Smooth muscle cell (in vitro differentiated cells): Measurements from ENCODE around the gene LRRC8B. TPM values are rescaled to one million over a fixed set of nuclear protein-coding genes. Genes with fewer than 3 reads are reported as not detected.

Experiments used
- DNase-seq: peaks from one replicate; lab custom pipeline; 2025; ENCODE audit not compliant: unreplicated experiment; lab: John Stamatoyannopoulos, UW
- H2AFZ ChIP-seq: fragments of 200-600 bp; sonication (generic); 2 replicates; pipeline ENCODE4 v1.6.0; 2016; ENCODE audit warnings: antibody characterized with exemption, low read depth, mild to moderate bottlenecking
- H3F3A ChIP-seq: fragments of 200-600 bp; sonication (generic); 2 replicates; pipeline ENCODE4 v1.6.0; 2017; ENCODE audit warnings: antibody characterized with exemption, low read depth
- H3K27ac ChIP-seq: fragments of 200-600 bp; sonication (generic); 2 replicates; pipeline ENCODE4 v1.5.1; 2016; ENCODE audit warnings: low read depth, mild to moderate bottlenecking
- H3K27me3 ChIP-seq: fragments of 200-600 bp; sonication (generic); 2 replicates; pipeline ENCODE4 v1.6.1; 2016; ENCODE audit warnings: low read depth, mild to moderate bottlenecking
- H3K36me3 ChIP-seq: fragments of 200-600 bp; sonication (generic); 2 replicates; pipeline ENCODE4 v1.5.1; 2016; ENCODE audit warnings: low read depth
- H3K4me1 ChIP-seq: fragments of 200-600 bp; sonication (generic); 2 replicates; pipeline ENCODE4 v1.5.1; 2016; ENCODE audit warnings: low read depth
- H3K4me2 ChIP-seq: fragments of 200-600 bp; sonication (generic); 2 replicates; pipeline ENCODE4 v1.6.0; 2016; ENCODE audit warnings: mild to moderate bottlenecking
- H3K4me3 ChIP-seq: fragments of 200-600 bp; sonication (generic); 2 replicates; pipeline ENCODE4 v1.5.1; 2016; ENCODE audit warnings: mild to moderate bottlenecking
- H3K79me2 ChIP-seq: fragments of 200-600 bp; sonication (generic); 2 replicates; pipeline ENCODE4 v1.6.0; 2016; ENCODE audit warnings: low read depth, mild to moderate bottlenecking
- H3K9ac ChIP-seq: fragments of 200-600 bp; sonication (generic); 2 replicates; pipeline ENCODE4 v1.6.0; 2016; ENCODE audit warnings: low read depth
- H3K9me3 ChIP-seq: fragments of 200-600 bp; sonication (generic); replicated peaks from 2 replicates; pipeline ENCODE4 v1.5.1; 2016; ENCODE audit warnings: low read depth
- H4K20me1 ChIP-seq: fragments of 200-600 bp; sonication (generic); 2 replicates; pipeline ENCODE4 v1.6.0; 2016; ENCODE audit warnings: low read depth
- CTCF ChIP-seq: fragments of 200-600 bp; sonication (generic); IDR thresholded peaks from 2 replicates; pipeline ENCODE4 v1.5.1; 2017; ENCODE audit warnings: borderline replicate concordance, mild to moderate bottlenecking, antibody characterized with exemption; ENCODE audit not compliant: insufficient read depth, poor library complexity, severe bottlenecking
- WGBS: methylation state at CpG from one replicate; pipeline ENCODE4 v1.1.7; 2016; ENCODE audit warnings: low lambda C conversion rate; 5-methylcytosine and 5-hydroxymethylcytosine counted together
- polyA plus RNA-seq: library from polyadenylated mRNA; unstranded; fragments of >200 nt; fragmentation: Nextera tagmentation; extraction: Ambion mirVana; gene quantifications from 2 replicates; pipeline ENCODE4 v1.2.1, GENCODE V29; 2016
- total RNA-seq: library from RNA; depleted of rRNA; stranded (reverse); fragments of >200 nt; gene quantifications from 2 replicates; pipeline ENCODE4 v1.2.3, GENCODE V29; 2014

Gene LRRC8B
- total and polyA plus RNA-seq, 2 experiments from 2014 or later, result 1.5 to 4.6 TPM

GRCh38 chr1:89584781-89585180 is 60.2 kb downstream of the LRRC8B start:
- Histone ChIP-seq H3K27ac (no peak overlapping the region), H3K9me3 (no peaks in the 10 kb centered on the region), H3K4me2 (no peak overlapping the region), H2AFZ (no peak overlapping the region), H3K36me3 (no peaks in the 10 kb centered on the region), H3K4me1 (peaks cover 4% of the 10 kb centered on the region), H3K4me3 (no peak overlapping the region), H3K9ac (no peak overlapping the region), H4K20me1 (no peaks in the 10 kb centered on the region), H3K27me3 (no peaks in the 10 kb centered on the region), H3K79me2 (no peaks in the 10 kb centered on the region), H3F3A (peaks cover 5% of the 10 kb centered on the region)
- no peak for TF ChIP-seq CTCF
- 97% methylated on average over 3 of the region's 3 CpGs for WGBS
- DNase-seq, result no peak

- H3K4me3 ChIP-seq, result no peak overlapping the region
- H4K20me1 ChIP-seq, result no peaks in the 10 kb centered on the region
- no peak overlapping the region for H3K4me2 ChIP-seq
- no peak overlapping the region for H3K9ac ChIP-seq
- H3K79me2 ChIP-seq, result no peaks in the 10 kb centered on the region
- TF ChIP-seq CTCF, result no peak
- H3K36me3 ChIP-seq, result no peaks in the 10 kb centered on the region
- no peaks in the 10 kb centered on the region for H3K27me3 ChIP-seq
- H2AFZ ChIP-seq, result no peak overlapping the region
- H3F3A ChIP-seq, result no peaks in the 10 kb centered on the region
- H3K4me1 ChIP-seq, result peaks cover 10% of the 10 kb centered on the region
- H3K9me3 ChIP-seq, result no peaks in the 10 kb centered on the region
- no peak for DNase-seq
- 99% methylated on average over 4 of the region's 4 CpGs for WGBS
- no peak overlapping the region for H3K27ac ChIP-seq
Observed at GRCh38 chr1:89587729-89588161, 63.1 kb downstream of the LRRC8B start.

GRCh38 chr1:89588480-89588879 is 63.9 kb downstream of the LRRC8B start:
- Histone ChIP-seq H3K79me2 (no peaks in the 10 kb centered on the region), H3K27me3 (no peaks in the 10 kb centered on the region), H3K9me3 (no peaks in the 10 kb centered on the region), H3K36me3 (no peaks in the 10 kb centered on the region), H3K9ac (no peak overlapping the region), H3K27ac (no peak overlapping the region), H4K20me1 (no peaks in the 10 kb centered on the region), H2AFZ (no peak overlapping the region), H3K4me2 (no peak overlapping the region), H3K4me1 (peaks cover 10% of the 10 kb centered on the region), H3F3A (no peaks in the 10 kb centered on the region), H3K4me3 (no peak overlapping the region)
- 100% methylated on average over 1 of the region's 1 CpG for WGBS
- DNase-seq, result no peak
- no peak for TF ChIP-seq CTCF

GRCh38 chr1:89589515-89589914 is 64.9 kb downstream of the LRRC8B start:
- Histone ChIP-seq H3K27ac (no peak overlapping the region), H3K27me3 (no peaks in the 10 kb centered on the region), H2AFZ (no peak overlapping the region), H3K36me3 (no peaks in the 10 kb centered on the region), H3K9ac (no peak overlapping the region), H3F3A (no peaks in the 10 kb centered on the region), H3K4me1 (peaks cover 10% of the 10 kb centered on the region), H3K4me3 (no peak overlapping the region), H3K79me2 (no peaks in the 10 kb centered on the region), H4K20me1 (no peaks in the 10 kb centered on the region), H3K4me2 (no peak overlapping the region), H3K9me3 (no peaks in the 10 kb centered on the region)
- no peak for DNase-seq
- no peak for TF ChIP-seq CTCF
- WGBS, result 87% methylated on average over 1 of the region's 1 CpG
